ENCODE measurements around the gene AKAP11.

- TF ChIP-seq CTCF (IDR thresholded peaks at IDR 0.05; ENCODE audit: low read length) (no peak), EZH2 (optimal IDR thresholded peaks at IDR 0.05; ENCODE audit: low read depth, low read length) (no peak)
Measured at GRCh38 chr13:42318570-42318969, 46.6 kb downstream of the AKAP11 start.
